PC-9 (cell line): ENCODE results near the gene KRTAP22-1. TPM values are rescaled to one million over a fixed set of nuclear protein-coding genes. Genes with fewer than 3 reads are reported as not detected.

Experiments
- BruUV-seq: library from RNA; stranded (reverse); fragments of 400-500 nt; replicated peaks from 2 replicates; lab custom pipeline; 2021; lab: Mats Ljungman, UMichigan
- CTCF ChIA-PET: fragments of 300-600 bp; sonication (Branson Sonifier 250); formaldehyde crosslinking; loops from one replicate; lab custom pipeline; 2022; ENCODE audit warnings: antibody characterized with exemption; lab: Charles Lee
- POLR2A ChIA-PET: fragments of 300-600 bp; sonication (Branson Sonifier 250); formaldehyde crosslinking; loops from one replicate; lab custom pipeline; 2022; ENCODE audit warnings: antibody characterized with exemption; ENCODE audit not compliant: unreplicated experiment; lab: Charles Lee
- DNase-seq, 2 experiments: peaks; one replicate each; pipeline versions ENCODE4 v3.0.0 to v3.0.0-alpha.2; 2015 to 2022; ENCODE audit warnings: mixed read lengths in 1 of 2
- H2AFZ ChIP-seq: fragments of 200-600 bp; sonication (generic); 2 replicates; pipeline ENCODE4 v1.8.1; 2017; ENCODE audit warnings: antibody characterized with exemption
- H3F3A ChIP-seq: fragments of 200-600 bp; sonication (generic); 2 replicates; pipeline ENCODE4 v1.8.1; 2017; ENCODE audit warnings: antibody characterized with exemption, mild to moderate bottlenecking, low read depth; ENCODE audit not compliant: insufficient read depth
- H3K27ac ChIP-seq: fragments of 200-600 bp; sonication (generic); 2 replicates; pipeline ENCODE4 v1.6.1; 2016; ENCODE audit warnings: mixed run types
- H3K27me3 ChIP-seq: fragments of 200-600 bp; sonication (generic); 2 replicates; pipeline ENCODE4 v1.6.1; 2016; ENCODE audit warnings: low read depth, mixed run types; ENCODE audit not compliant: insufficient read depth
- H3K36me3 ChIP-seq: fragments of 200-600 bp; sonication (generic); 2 replicates; pipeline ENCODE4 v1.6.1; 2016; ENCODE audit warnings: low read depth, mixed run types
- H3K4me1 ChIP-seq: fragments of 200-600 bp; sonication (generic); replicated peaks from 2 replicates; pipeline ENCODE4 v1.6.1; 2016; ENCODE audit warnings: mixed run types; ENCODE audit not compliant: insufficient read depth
- H3K4me2 ChIP-seq: fragments of 200-600 bp; sonication (generic); 2 replicates; pipeline ENCODE4 v1.6.1; 2017; ENCODE audit warnings: mixed run types
- H3K4me3 ChIP-seq: fragments of 200-600 bp; sonication (generic); 2 replicates; pipeline ENCODE4 v1.6.1; 2016; ENCODE audit warnings: mixed run types
- H3K79me2 ChIP-seq: fragments of 200-600 bp; sonication (generic); 2 replicates; pipeline ENCODE4 v1.6.1; 2017; ENCODE audit warnings: low read depth, mixed run types
- H3K9me2 ChIP-seq: fragments of 200-600 bp; sonication (generic); 2 replicates; pipeline ENCODE4 v1.8.1; 2017; ENCODE audit warnings: mild to moderate bottlenecking; ENCODE audit not compliant: insufficient read depth
- H3K9me3 ChIP-seq: fragments of 200-600 bp; sonication (generic); 2 replicates; pipeline ENCODE4 v1.8.1; 2016; ENCODE audit warnings: low read depth; ENCODE audit not compliant: insufficient read depth
- H4K20me1 ChIP-seq: fragments of 200-600 bp; sonication (generic); 2 replicates; pipeline ENCODE4 v1.8.1; 2017; ENCODE audit not compliant: insufficient read depth
- EZH2 ChIP-seq: fragments of 200-600 bp; sonication (generic); IDR thresholded peaks from 2 replicates; pipeline ENCODE4 v1.8.0; 2017; ENCODE audit warnings: antibody characterized with exemption, low read depth
- intact Hi-C: fragments of 100-400 bp; cut with micrococcal nuclease; formaldehyde crosslinking; loops from one replicate; pipeline ENCODE4 v1.10.0; 2022; ENCODE audit not compliant: unreplicated experiment
- total RNA-seq: library from RNA; stranded (reverse); gene quantifications from 2 replicates; pipeline ENCODE4 v1.2.3, GENCODE V29; 2021
- TF ChIP-seq, protein P1 (sequence below): fragments of 200-600 bp; sonication (generic); conservative IDR thresholded peaks from 2 replicates; pipeline ENCODE4 v1.6.1; 2017; ENCODE audit warnings: mixed run types, antibody characterized with exemption, mild to moderate bottlenecking, moderate library complexity

Gene KRTAP22-1
- total RNA-seq, 1 experiment from 2014 or later: not detected

DNA sequence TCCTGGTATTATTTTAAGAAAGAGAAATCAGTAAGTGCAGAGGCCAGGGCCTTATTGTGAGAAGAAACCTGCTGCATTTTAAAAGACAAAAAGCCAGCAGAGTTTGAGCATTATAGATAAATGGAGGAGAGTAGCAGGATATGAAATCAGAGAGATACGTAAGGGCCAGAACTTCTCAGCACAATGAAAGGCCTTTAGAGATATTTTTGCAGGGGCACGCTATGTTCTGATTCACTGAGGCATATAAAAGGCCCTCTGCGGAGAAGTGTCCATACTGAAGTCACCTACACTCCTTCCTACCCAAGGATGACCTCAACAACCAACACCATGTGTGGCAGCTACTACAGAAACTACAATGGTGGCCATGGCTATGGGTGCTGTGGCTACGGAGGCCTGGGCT lies 8.7 kb upstream of the KRTAP22-1 start, which contains the start of gene KRTAP6-3:
KRTAP6-3 (plus strand) TSS at position 301 of the 400 bp plus-strand sequence; CDS start at position 307, 6 bp downstream.
- no peaks in the 10 kb centered on the region for H3K79me2 ChIP-seq
- H3K9me3 ChIP-seq: no peaks in the 10 kb centered on the region
- ChIA-PET POLR2A (no interaction called here), CTCF (no interaction called here)
- no peak within 1 kb of the TSS for H3K4me3 ChIP-seq
- intact Hi-C loops: no loop called here
- H3F3A ChIP-seq: no peaks in the 10 kb centered on the region
- H3K9me2 ChIP-seq: no peaks in the 10 kb centered on the region
- no peaks in the 10 kb centered on the region for H3K36me3 ChIP-seq
- H3K27me3 ChIP-seq: no peaks in the 10 kb centered on the region
- no peak within 1 kb of the TSS for H2AFZ ChIP-seq
- TF ChIP-seq, protein P1, sequence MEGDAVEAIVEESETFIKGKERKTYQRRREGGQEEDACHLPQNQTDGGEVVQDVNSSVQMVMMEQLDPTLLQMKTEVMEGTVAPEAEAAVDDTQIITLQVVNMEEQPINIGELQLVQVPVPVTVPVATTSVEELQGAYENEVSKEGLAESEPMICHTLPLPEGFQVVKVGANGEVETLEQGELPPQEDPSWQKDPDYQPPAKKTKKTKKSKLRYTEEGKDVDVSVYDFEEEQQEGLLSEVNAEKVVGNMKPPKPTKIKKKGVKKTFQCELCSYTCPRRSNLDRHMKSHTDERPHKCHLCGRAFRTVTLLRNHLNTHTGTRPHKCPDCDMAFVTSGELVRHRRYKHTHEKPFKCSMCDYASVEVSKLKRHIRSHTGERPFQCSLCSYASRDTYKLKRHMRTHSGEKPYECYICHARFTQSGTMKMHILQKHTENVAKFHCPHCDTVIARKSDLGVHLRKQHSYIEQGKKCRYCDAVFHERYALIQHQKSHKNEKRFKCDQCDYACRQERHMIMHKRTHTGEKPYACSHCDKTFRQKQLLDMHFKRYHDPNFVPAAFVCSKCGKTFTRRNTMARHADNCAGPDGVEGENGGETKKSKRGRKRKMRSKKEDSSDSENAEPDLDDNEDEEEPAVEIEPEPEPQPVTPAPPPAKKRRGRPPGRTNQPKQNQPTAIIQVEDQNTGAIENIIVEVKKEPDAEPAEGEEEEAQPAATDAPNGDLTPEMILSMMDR: no peak
- TF ChIP-seq EZH2: no peak
- no peak for DNase-seq
- no peaks in the 10 kb centered on the region for H3K4me1 ChIP-seq
- no peak within 1 kb of the TSS for H3K4me2 ChIP-seq
- no peaks in the 10 kb centered on the region for H4K20me1 ChIP-seq
- no TSS peak for BruUV-seq
- H3K27ac ChIP-seq: no peak within 1 kb of the TSS

DNA sequence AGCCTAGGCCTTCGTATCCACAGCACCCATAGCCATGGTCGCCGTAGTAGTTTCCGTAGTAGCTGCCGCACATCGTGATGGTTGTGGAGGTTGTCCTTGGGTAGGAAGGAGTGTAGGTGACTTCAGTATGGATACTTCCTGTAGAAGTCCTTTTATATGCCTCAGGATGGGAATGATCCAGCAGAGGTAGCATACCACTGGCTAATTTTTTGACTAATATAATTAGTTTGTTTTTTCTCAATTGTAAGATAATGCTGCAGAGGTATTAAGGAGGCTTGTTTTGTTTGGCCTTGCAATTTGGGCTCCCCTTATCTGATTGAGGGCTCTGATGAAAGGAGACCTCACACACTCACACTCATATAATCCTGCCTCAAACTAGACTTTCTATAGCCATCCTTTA lies 2.1 kb upstream of the KRTAP22-1 start, which contains the start of gene KRTAP6-2:
KRTAP6-2 (minus strand) TSS at position 101 of the 400 bp plus-strand sequence; CDS start at position 73, 28 bp downstream.
- Histone ChIP-seq H3K4me1 (no peaks in the 10 kb centered on the region), H4K20me1 (no peaks in the 10 kb centered on the region), H3K4me2 (no peak within 1 kb of the TSS), H3K4me3 (no peak within 1 kb of the TSS), H3K36me3 (no peaks in the 10 kb centered on the region), H2AFZ (no peak within 1 kb of the TSS), H3K9me3 (no peaks in the 10 kb centered on the region), H3K27me3 (no peaks in the 10 kb centered on the region), H3K9me2 (no peaks in the 10 kb centered on the region), H3K27ac (no peak within 1 kb of the TSS), H3F3A (no peaks in the 10 kb centered on the region), H3K79me2 (no peaks in the 10 kb centered on the region)
- intact Hi-C loops: no loop called here
- DNase-seq: no peak
- CTCF ChIA-PET: no interaction called here
- BruUV-seq: no TSS peak
- POLR2A ChIA-PET: no interaction called here
- TF ChIP-seq, protein P1: no peak
- TF ChIP-seq EZH2: no peak

DNA sequence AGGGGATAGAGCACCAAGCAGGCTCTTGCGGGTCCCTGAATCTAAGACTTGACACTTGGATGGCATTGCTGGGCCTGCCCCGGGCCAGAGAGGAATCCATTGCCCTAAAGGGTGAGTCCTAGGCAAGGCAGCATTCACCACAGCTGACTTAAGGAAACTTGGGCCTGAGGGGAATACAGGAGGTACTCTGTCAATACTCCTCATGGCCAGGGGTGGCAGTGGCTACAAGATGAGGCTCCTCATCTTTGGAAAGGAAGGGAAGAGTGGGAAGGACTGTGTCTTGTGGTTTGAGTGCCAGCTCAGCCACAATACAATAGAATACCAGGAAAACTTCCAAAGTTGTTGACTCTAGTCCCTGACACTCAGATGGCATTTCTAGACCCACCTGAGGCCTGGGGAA lies 5.1 kb downstream of the KRTAP22-1 start:
- Histone ChIP-seq H3K27me3 (no peaks in the 10 kb centered on the region), H3K27ac (no peak overlapping the region), H3K4me1 (no peaks in the 10 kb centered on the region), H3K4me2 (no peak overlapping the region), H3K79me2 (no peaks in the 10 kb centered on the region), H2AFZ (no peak overlapping the region), H4K20me1 (no peaks in the 10 kb centered on the region), H3K36me3 (no peaks in the 10 kb centered on the region), H3K4me3 (no peak overlapping the region), H3K9me2 (no peaks in the 10 kb centered on the region), H3K9me3 (no peaks in the 10 kb centered on the region), H3F3A (no peaks in the 10 kb centered on the region)
- DNase-seq: no peak
- CTCF ChIA-PET: no interaction called here
- no peak for TF ChIP-seq EZH2
- TF ChIP-seq, protein P1: no peak
- BruUV-seq: no TSS peak
- POLR2A ChIA-PET: no interaction called here
- intact Hi-C loops: no loop called here
